H9 (cell line): ENCODE measurements around the gene UBE2U. TPM values are rescaled to one million over a fixed set of nuclear protein-coding genes. Genes with fewer than 3 reads are reported as not detected.

Source experiments
- DNase-seq: peaks from one replicate; pipeline ENCODE4 v3.0.0-alpha.2; 2017
- H2AFZ ChIP-seq: one replicate; pipeline ENCODE4 v1.6.1; 2013; ENCODE audit warnings: mild to moderate bottlenecking, low read length, control low read depth, moderate library complexity
- H2AK5ac ChIP-seq: 2 replicates; pipeline ENCODE4 v1.6.1; 2013; ENCODE audit warnings: low read length, control low read depth, mixed read lengths; ENCODE audit not compliant: insufficient read length
- H2BK120ac ChIP-seq: one replicate; pipeline ENCODE4 v1.6.1; 2013; ENCODE audit warnings: low read depth, mild to moderate bottlenecking, low read length, control low read depth, inconsistent platforms; ENCODE audit not compliant: poor library complexity, severe bottlenecking
- H2BK12ac ChIP-seq: 2 replicates; pipeline ENCODE4 v1.6.1; 2013; ENCODE audit warnings: low read length, control low read depth, mixed read lengths, low read depth; ENCODE audit not compliant: insufficient read length
- H2BK15ac ChIP-seq: 2 replicates; pipeline ENCODE4 v1.6.1; 2013; ENCODE audit warnings: low read depth, low read length, control low read depth
- H2BK20ac ChIP-seq: one replicate; pipeline ENCODE4 v1.6.1; 2013; ENCODE audit warnings: low read depth, mild to moderate bottlenecking, low read length, control low read depth, inconsistent platforms; ENCODE audit not compliant: poor library complexity, severe bottlenecking
- H2BK5ac ChIP-seq: 2 replicates; pipeline ENCODE4 v1.6.1; 2013; ENCODE audit warnings: low read length, control low read depth, mixed read lengths; ENCODE audit not compliant: insufficient read length
- H3K14ac ChIP-seq: 2 replicates; pipeline ENCODE4 v1.6.1; 2013; ENCODE audit warnings: low read length, control low read depth; ENCODE audit not compliant: insufficient read depth
- H3K18ac ChIP-seq: 2 replicates; pipeline ENCODE4 v1.6.1; 2013; ENCODE audit warnings: low read depth, mild to moderate bottlenecking, mixed read lengths, low read length, control low read depth; ENCODE audit not compliant: insufficient read length
- H3K23ac ChIP-seq: 2 replicates; pipeline ENCODE4 v1.6.1; 2013; ENCODE audit warnings: low read length, control low read depth, mixed read lengths, low read depth; ENCODE audit not compliant: insufficient read length
- H3K23me2 ChIP-seq: 2 replicates; pipeline ENCODE4 v1.6.1; 2013; ENCODE audit warnings: low read depth, mild to moderate bottlenecking, mixed read lengths, low read length, control low read depth; ENCODE audit not compliant: insufficient read length, poor library complexity, severe bottlenecking
- H3K27ac ChIP-seq: 2 replicates; pipeline ENCODE4 v1.5.1; 2013; ENCODE audit warnings: low read length, control low read depth, mixed read lengths, low read depth; ENCODE audit not compliant: insufficient read length
- H3K27me3 ChIP-seq: 2 replicates; pipeline ENCODE4 v1.6.1; 2013; ENCODE audit warnings: low read length, control low read depth, inconsistent platforms; ENCODE audit not compliant: insufficient read depth
- H3K4ac ChIP-seq: 2 replicates; pipeline ENCODE4 v1.6.1; 2013; ENCODE audit warnings: low read depth, mild to moderate bottlenecking, control low read depth, inconsistent platforms, low read length, moderate library complexity
- H3K4me1 ChIP-seq: 2 replicates; pipeline ENCODE4 v1.6.1; 2013; ENCODE audit warnings: low read length, control low read depth, inconsistent platforms; ENCODE audit not compliant: insufficient read depth
- H3K4me2 ChIP-seq: 2 replicates; pipeline ENCODE4 v1.6.1; 2013; ENCODE audit warnings: low read length, control low read depth, mixed read lengths; ENCODE audit not compliant: insufficient read length, insufficient read depth
- H3K56ac ChIP-seq: 2 replicates; pipeline ENCODE4 v1.6.1; 2013; ENCODE audit warnings: low read depth, mild to moderate bottlenecking, mixed read lengths, low read length, control low read depth; ENCODE audit not compliant: insufficient read length
- H3K79me1 ChIP-seq: 2 replicates; pipeline ENCODE4 v1.6.1; 2013; ENCODE audit warnings: low read depth, mild to moderate bottlenecking, moderate library complexity, low read length, control low read depth, inconsistent platforms; ENCODE audit not compliant: insufficient read depth, poor library complexity, severe bottlenecking
- H3K79me2 ChIP-seq: 2 replicates; pipeline ENCODE4 v1.6.1; 2013; ENCODE audit warnings: low read length, control low read depth, inconsistent platforms; ENCODE audit not compliant: insufficient read depth
- H3K9ac ChIP-seq: 2 replicates; pipeline ENCODE4 v1.6.1; 2013; ENCODE audit warnings: low read length, control low read depth, mixed read lengths; ENCODE audit not compliant: insufficient read length; ENCODE audit errors: extremely low read depth
- H3K9me3 ChIP-seq: one replicate; pipeline ENCODE4 v1.6.1; 2013; ENCODE audit warnings: low read depth, low read length, inconsistent platforms; ENCODE audit not compliant: control insufficient read depth
- H3T11ph ChIP-seq: one replicate; pipeline ENCODE4 v1.6.1; 2013; ENCODE audit warnings: mild to moderate bottlenecking, low read length, control low read depth, inconsistent platforms
- H4K20me1 ChIP-seq: one replicate; pipeline ENCODE4 v1.6.1; 2013; ENCODE audit not compliant: control insufficient read depth, insufficient read length, insufficient read depth
- H4K5ac ChIP-seq: 2 replicates; pipeline ENCODE4 v1.6.1; 2013; ENCODE audit warnings: low read depth, mild to moderate bottlenecking, mixed read lengths, low read length, control low read depth; ENCODE audit not compliant: insufficient read length
- H4K8ac ChIP-seq: replicated peaks from 2 replicates; pipeline ENCODE4 v1.6.1; 2013; ENCODE audit warnings: low read length, control low read depth, mixed read lengths, low read depth; ENCODE audit not compliant: insufficient read length
- H4K91ac ChIP-seq: 2 replicates; pipeline ENCODE4 v1.6.1; 2013; ENCODE audit warnings: low read depth, mild to moderate bottlenecking, moderate library complexity, mixed read lengths, low read length, control low read depth; ENCODE audit not compliant: insufficient read length
- H3K27ac Mint-ChIP-seq, 3 experiments: 2 replicates in 2 of 3; 3 replicates in 1 of 3; pipeline ENCODE4 v1.8.0; 2020 to 2021; ENCODE audit warnings: mixed read lengths in 3 of 3, mild to moderate bottlenecking in 1 of 3, moderate library complexity in 1 of 3
- H3K27me3 Mint-ChIP-seq: 2 replicates; pipeline ENCODE4 v1.8.0; 2021; ENCODE audit warnings: low read depth, mild to moderate bottlenecking, moderate library complexity, mixed read lengths
- H3K36me3 Mint-ChIP-seq, 3 experiments: 2 replicates in 2 of 3; 3 replicates in 1 of 3; pipeline ENCODE4 v1.8.0; 2020 to 2021; ENCODE audit warnings: low read depth in 3 of 3, mixed read lengths in 3 of 3; ENCODE audit not compliant: insufficient read depth in 1 of 3
- H3K4me1 Mint-ChIP-seq, 2 experiments: 2 replicates each; pipeline ENCODE4 v1.8.0; 2020; ENCODE audit warnings: mixed read lengths in 2 of 2
- H3K4me3 Mint-ChIP-seq, 2 experiments: 2 replicates in 1 of 2; 3 replicates in 1 of 2; pipeline ENCODE4 v1.8.0; 2020 to 2021; ENCODE audit warnings: mild to moderate bottlenecking in 2 of 2, mixed read lengths in 2 of 2, moderate library complexity in 1 of 2
- H3K9me3 Mint-ChIP-seq, 2 experiments: 2 replicates in 1 of 2; 3 replicates in 1 of 2; pipeline ENCODE4 v1.8.0; 2020; ENCODE audit warnings: mild to moderate bottlenecking in 2 of 2, mixed read lengths in 2 of 2, moderate library complexity in 1 of 2
- CTCF ChIP-seq: fragments of 200-600 bp; sonication (generic); conservative IDR thresholded peaks from 3 replicates; pipeline ENCODE4 v1.8.0; 2021; ENCODE audit warnings: antibody characterized with exemption, mild to moderate bottlenecking
- WGBS: extraction: QIAGEN DNeasy Blood & Tissue Kit; methylation state at CpG from one replicate; pipeline ENCODE4 v1.1.7; 2013; ENCODE audit warnings: missing lambda C conversion rate, low lambda C conversion rate, mixed read lengths; ENCODE audit not compliant: insufficient read length; ENCODE audit errors: extremely low coverage; 5-methylcytosine and 5-hydroxymethylcytosine counted together
- total RNA-seq: library from RNA; stranded (reverse); gene quantifications from 2 replicates; pipeline ENCODE4 v1.2.1, GENCODE V29; 2021

UBE2U gene
- total RNA-seq, 1 experiment from 2014 or later = not detected

- H2AK5ac ChIP-seq = no peak overlapping the region
- H3K36me3 Mint-ChIP-seq = no peaks in the 10 kb centered on the region
- no peak overlapping the region for H3K4me2 ChIP-seq
- H2BK5ac ChIP-seq = no peak overlapping the region
- no peak overlapping the region for H3K27ac Mint-ChIP-seq
- no peaks in the 10 kb centered on the region for H3K9me3 Mint-ChIP-seq
- H2BK120ac ChIP-seq = no peak overlapping the region
- no peak overlapping the region for H3K27ac ChIP-seq
- H3K79me2 ChIP-seq = no peaks in the 10 kb centered on the region
- no peak overlapping the region for H2BK20ac ChIP-seq
- no peaks in the 10 kb centered on the region for H3K4me1 ChIP-seq
- no peak overlapping the region for H3K14ac ChIP-seq
- H3K9ac ChIP-seq = no peak overlapping the region
- H3K79me1 ChIP-seq = no peaks in the 10 kb centered on the region
- DNase-seq = no peak
- H4K5ac ChIP-seq = no peak overlapping the region
- no peak overlapping the region for H2BK15ac ChIP-seq
- no peaks in the 10 kb centered on the region for H3K27me3 Mint-ChIP-seq
- 0 out of 4 replicates have a peak, but pooled peaks cover 0 to 3% of the 10 kb centered on the region in 2 experiments for H3K4me1 Mint-ChIP-seq
- H2AFZ ChIP-seq = no peak overlapping the region
- no CpG with 5 or more reads among the region's 10 CpGs for WGBS
- no peak overlapping the region for H3K18ac ChIP-seq
- H3K23me2 ChIP-seq = no peaks in the 10 kb centered on the region
- H4K8ac ChIP-seq = no peak overlapping the region
- no peak overlapping the region for H3K4ac ChIP-seq
- no peak overlapping the region for H2BK12ac ChIP-seq
- H3K23ac ChIP-seq = no peak overlapping the region
- no peak for TF ChIP-seq CTCF
- no peaks in the 10 kb centered on the region for H3K9me3 ChIP-seq
- H3T11ph ChIP-seq = no peak overlapping the region
- H3K27me3 ChIP-seq = no peaks in the 10 kb centered on the region
- no peak overlapping the region for H3K4me3 Mint-ChIP-seq
- no peak overlapping the region for H4K91ac ChIP-seq
- H3K56ac ChIP-seq = no peak overlapping the region
- H4K20me1 ChIP-seq = no peaks in the 10 kb centered on the region
Measured at GRCh38 chr1:64228167-64228957, 24.9 kb downstream of the UBE2U start.
